NCI-H1436 (cell line): ENCODE data around the gene CNGA3.

ENCODE experiments used
- DNase-seq: peaks from one replicate; lab custom pipeline; 2025; lab: John Stamatoyannopoulos, UW

The CNGA3 gene

GRCh38 chr2:98327776-98328175, 18.5 kb upstream of the CNGA3 start:
- DNase-seq, result no peak

- DNase-seq, result no peak
Measured at GRCh38 chr2:98329549-98329948, 16.7 kb upstream of the CNGA3 start.

- DNase-seq, result no peak
Measured at GRCh38 chr2:98332989-98333388, 13.3 kb upstream of the CNGA3 start.

- DNase-seq, result no peak
Measured at GRCh38 chr2:98333922-98334321, 12.3 kb upstream of the CNGA3 start.

- DNase-seq, result peak; percentile 85
Measured at GRCh38 chr2:98334439-98335078, 11.7 kb upstream of the CNGA3 start.

GRCh38 chr2:98335271-98335670, 11.0 kb upstream of the CNGA3 start:
- DNase-seq, result no peak

- no peak for DNase-seq
Measured at GRCh38 chr2:98341241-98341640, 5.0 kb upstream of the CNGA3 start.

GRCh38 chr2:98343285-98343684, 3.0 kb upstream of the CNGA3 start:
- no peak for DNase-seq

GRCh38 chr2:98347298-98348065, 1.2 kb downstream of the CNGA3 start:
- DNase-seq, result no peak

- DNase-seq, result no peak
Measured at GRCh38 chr2:98348066-98348561, 1.9 kb downstream of the CNGA3 start.

- no peak for DNase-seq
Measured at GRCh38 chr2:98350411-98350810, 4.2 kb downstream of the CNGA3 start.

- DNase-seq, result no peak
Measured at GRCh38 chr2:98355881-98356280, 9.6 kb downstream of the CNGA3 start.

GRCh38 chr2:98356729-98357128, 10.5 kb downstream of the CNGA3 start:
- DNase-seq, result no peak

- DNase-seq, result no peak
Measured at GRCh38 chr2:98357849-98358248, 11.6 kb downstream of the CNGA3 start.

- no peak for DNase-seq
Measured at GRCh38 chr2:98359986-98360385, 13.7 kb downstream of the CNGA3 start.

GRCh38 chr2:98367721-98368120, 21.5 kb downstream of the CNGA3 start:
- DNase-seq, result no peak

- no peak for DNase-seq
Measured at GRCh38 chr2:98369710-98370239, 23.5 kb downstream of the CNGA3 start.

- no peak for DNase-seq
Measured at GRCh38 chr2:98372121-98372520, 25.9 kb downstream of the CNGA3 start.

- no peak for DNase-seq
Measured at GRCh38 chr2:98372579-98372978, 26.3 kb downstream of the CNGA3 start.

- DNase-seq, result no peak
Measured at GRCh38 chr2:98374286-98374685, 28.0 kb downstream of the CNGA3 start.

GRCh38 chr2:98374958-98375570, 28.8 kb downstream of the CNGA3 start:
- DNase-seq, result no peak

- no peak for DNase-seq
Measured at GRCh38 chr2:98376301-98376910, 30.1 kb downstream of the CNGA3 start.
